Loucy (cell line): ENCODE results near the gene TCP11L1.

Experiments used
- CTCF ChIP-seq: fragments of 200-600 bp; sonication (generic); conservative IDR thresholded peaks from 2 replicates; pipeline ENCODE4 v1.5.1; 2014; ENCODE audit warnings: mild to moderate bottlenecking, antibody characterized with exemption, low read length
- EZH2phosphoT487 ChIP-seq: fragments of 200-600 bp; IDR thresholded peaks from 2 replicates; pipeline ENCODE4 v1.6.1; 2018; ENCODE audit warnings: antibody characterized with exemption, mild to moderate bottlenecking, moderate library complexity, borderline replicate concordance

GRCh38 chr11:33021937-33022336, 17.4 kb upstream of the TCP11L1 start:
- TF ChIP-seq CTCF = no peak
- TF ChIP-seq EZH2phosphoT487 = no peak
